Measurements from ENCODE around the gene PCBD2. TPM values are rescaled to one million over a fixed set of nuclear protein-coding genes. Genes with fewer than 3 reads are reported as not detected.

The PCBD2 gene
- polyA plus RNA-seq, 2 of the 4 experiments (the other 2 are of a cell fraction), result 9.5 to 13.6 TPM

GRCh38 chr5:134937526-134937925, 32.6 kb downstream of the PCBD2 start:
- ATAC-seq (no peak), DNase-seq (ENCODE audit: low read depth in 1 of 2, low spot score in 1 of 2) (no peak), FAIRE-seq (peak; percentile 23)
- CTCF ChIA-PET, result interaction anchor here (0.9 to 2.3 kb wide), 2 partner anchors 8 to 11 kb away, joined by 3 to 7 read pairs; no protein-coding TSS in a partner anchor
- POLR2A ChIA-PET, result no interaction called here
- no peak overlapping the region for H3K4me3 ChIP-seq
- H3K9me3 ChIP-seq, result no peaks in the 10 kb centered on the region
- no peak for TF ChIP-seq MYC (IDR thresholded peaks at IDR 0.05; ENCODE audit: borderline replicate concordance, low read length)
- no peak for TF ChIP-seq ELK1 (IDR thresholded peaks at IDR 0.05; ENCODE audit: low read depth, low read length)
- TF ChIP-seq RNF2 (IDR thresholded peaks at IDR 0.05; ENCODE audit: borderline replicate concordance, low read depth), result no peak
- TF ChIP-seq JUNB (IDR thresholded peaks at IDR 0.05), result no peak
- no peak for TF ChIP-seq POLR2AphosphoS2 (conservative IDR thresholded peaks at IDR 0.05; ENCODE audit: low read length)
- no peak for TF ChIP-seq FOSB (CRISPR knock-in tag; IDR thresholded peaks at IDR 0.05)
- TF ChIP-seq CBX8 (IDR thresholded peaks at IDR 0.05), result no peak
- TF ChIP-seq PHF8 (IDR thresholded peaks at IDR 0.05; ENCODE audit: borderline replicate concordance, low read depth), result no peak
- TF ChIP-seq RAD21 (conservative IDR thresholded peaks at IDR 0.05 in 1 of 2, IDR thresholded peaks at IDR 0.05 in 1 of 2), result no peak
- no peak for TF ChIP-seq EHF (CRISPR knock-in tag; IDR thresholded peaks at IDR 0.05)
- TF ChIP-seq CHD2 (IDR thresholded peaks at IDR 0.05; ENCODE audit: low read length, partially characterized antibody), result no peak
- no peak for TF ChIP-seq ZNF302 (CRISPR knock-in tag; IDR thresholded peaks at IDR 0.05)
- TF ChIP-seq JUN (IDR thresholded peaks at IDR 0.05), result no peak
- no peak for TF ChIP-seq NFE2L2 (conservative IDR thresholded peaks at IDR 0.05; ENCODE audit: low read length)
- no peak for TF ChIP-seq CEBPB (IDR thresholded peaks at IDR 0.05)
- TF ChIP-seq KDM1A (IDR thresholded peaks at IDR 0.05; ENCODE audit: low read depth), result no peak
- TF ChIP-seq, protein P1, sequence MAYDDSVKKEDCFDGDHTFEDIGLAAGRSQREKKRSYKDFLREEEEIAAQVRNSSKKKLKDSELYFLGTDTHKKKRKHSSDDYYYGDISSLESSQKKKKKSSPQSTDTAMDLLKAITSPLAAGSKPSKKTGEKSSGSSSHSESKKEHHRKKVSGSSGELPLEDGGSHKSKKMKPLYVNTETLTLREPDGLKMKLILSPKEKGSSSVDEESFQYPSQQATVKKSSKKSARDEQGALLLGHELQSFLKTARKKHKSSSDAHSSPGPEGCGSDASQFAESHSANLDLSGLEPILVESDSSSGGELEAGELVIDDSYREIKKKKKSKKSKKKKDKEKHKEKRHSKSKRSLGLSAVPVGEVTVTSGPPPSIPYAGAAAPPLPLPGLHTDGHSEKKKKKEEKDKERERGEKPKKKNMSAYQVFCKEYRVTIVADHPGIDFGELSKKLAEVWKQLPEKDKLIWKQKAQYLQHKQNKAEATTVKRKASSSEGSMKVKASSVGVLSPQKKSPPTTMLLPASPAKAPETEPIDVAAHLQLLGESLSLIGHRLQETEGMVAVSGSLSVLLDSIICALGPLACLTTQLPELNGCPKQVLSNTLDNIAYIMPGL (CRISPR knock-in tag; IDR thresholded peaks at IDR 0.05; ENCODE audit: borderline replicate concordance), result no peak
- no peaks in the 10 kb centered on the region for H3K4me1 ChIP-seq
- WGBS (ENCODE audit: missing lambda C conversion rate), result 95% methylated on average over 8 of the region's 8 CpGs
- no peak overlapping the region for H3K27ac ChIP-seq
- no peak overlapping the region for H3K4me2 ChIP-seq

DNA sequence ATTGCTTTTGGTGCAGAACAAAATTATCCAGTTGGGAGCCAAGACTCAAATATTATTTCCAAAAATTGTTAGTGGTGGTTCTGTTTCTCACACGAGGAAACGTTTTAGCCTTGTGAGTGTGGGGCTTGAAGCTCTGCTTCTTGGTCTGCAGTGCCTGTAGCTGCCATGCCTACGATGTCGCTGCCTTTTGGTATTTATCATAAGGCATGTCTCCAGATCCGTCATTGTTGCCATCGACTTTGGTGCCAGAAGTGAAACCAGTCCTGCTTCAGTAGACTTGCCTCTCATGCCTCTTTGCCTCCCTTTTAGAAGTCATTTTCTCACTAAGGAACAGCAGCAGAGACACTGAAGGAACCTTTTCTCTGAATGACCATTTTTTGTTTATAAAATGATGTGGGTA, 33.1 kb downstream of the PCBD2 start:
- H3K4me3 ChIP-seq, result no peak overlapping the region
- H3K4me1 ChIP-seq, result no peaks in the 10 kb centered on the region
- ATAC-seq, result no peak
- H3K9me3 ChIP-seq, result no peaks in the 10 kb centered on the region
- ChIA-PET CTCF (interaction anchor here (2.3 kb wide), 1 partner anchor 8 kb away, joined by 7 read pairs; no protein-coding TSS in a partner anchor), POLR2A (no interaction called here)
- no peak overlapping the region for H3K27ac ChIP-seq
- DNase-seq (ENCODE audit: low read depth in 1 of 2, low spot score in 1 of 2), result no peak
- no peak for FAIRE-seq
- H3K4me2 ChIP-seq, result no peak overlapping the region
- WGBS (ENCODE audit: missing lambda C conversion rate), result 85% methylated on average over 6 of the region's 6 CpGs
- no peak for TF ChIP-seq CHD2 (IDR thresholded peaks at IDR 0.05; ENCODE audit: low read length, partially characterized antibody)
- TF ChIP-seq POLR2AphosphoS2 (conservative IDR thresholded peaks at IDR 0.05; ENCODE audit: low read length), result no peak
- no peak for TF ChIP-seq RAD21 (conservative IDR thresholded peaks at IDR 0.05 in 1 of 2, IDR thresholded peaks at IDR 0.05 in 1 of 2)
- no peak for TF ChIP-seq SREBF2 (IDR thresholded peaks at IDR 0.05)
- no peak for TF ChIP-seq JUNB (IDR thresholded peaks at IDR 0.05)
- no peak for TF ChIP-seq GATA3 (IDR thresholded peaks at IDR 0.05; ENCODE audit: borderline replicate concordance)
- TF ChIP-seq CEBPB (IDR thresholded peaks at IDR 0.05), result no peak
- TF ChIP-seq ESRRA (IDR thresholded peaks at IDR 0.05; ENCODE audit: borderline replicate concordance, low read length), result no peak
- TF ChIP-seq ZNF302 (CRISPR knock-in tag; IDR thresholded peaks at IDR 0.05), result no peak
- no peak for TF ChIP-seq ZSCAN20 (CRISPR knock-in tag; IDR thresholded peaks at IDR 0.05)
- TF ChIP-seq EP300 (IDR thresholded peaks at IDR 0.05), result no peak
- TF ChIP-seq, protein P2, sequence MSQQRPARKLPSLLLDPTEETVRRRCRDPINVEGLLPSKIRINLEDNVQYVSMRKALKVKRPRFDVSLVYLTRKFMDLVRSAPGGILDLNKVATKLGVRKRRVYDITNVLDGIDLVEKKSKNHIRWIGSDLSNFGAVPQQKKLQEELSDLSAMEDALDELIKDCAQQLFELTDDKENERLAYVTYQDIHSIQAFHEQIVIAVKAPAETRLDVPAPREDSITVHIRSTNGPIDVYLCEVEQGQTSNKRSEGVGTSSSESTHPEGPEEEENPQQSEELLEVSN (IDR thresholded peaks at IDR 0.05; ENCODE audit: borderline replicate concordance, low read depth), result no peak
- no peak for TF ChIP-seq HOXA7 (CRISPR knock-in tag; IDR thresholded peaks at IDR 0.05)
- TF ChIP-seq MAZ (IDR thresholded peaks at IDR 0.05; ENCODE audit: borderline replicate concordance, low read depth, low read length), result no peak
- no peak for TF ChIP-seq RCOR1 (IDR thresholded peaks at IDR 0.05; ENCODE audit: low read depth, low read length)
- no peak for TF ChIP-seq HOXB5 (CRISPR knock-in tag; IDR thresholded peaks at IDR 0.05)
- TF ChIP-seq RNF2 (IDR thresholded peaks at IDR 0.05; ENCODE audit: borderline replicate concordance, low read depth), result no peak

Data from A549 (cell line).